Dedifferentiated amniotic fluid mesenchymal stem cell (primary cell): ENCODE measurements around the gene ABI3.

Experiments used
- DNase-seq: peaks from one replicate; pipeline ENCODE4 v3.0.0-alpha.2; 2016; ENCODE audit errors: extremely low spot score

ABI3 gene

GRCh38 chr17:49225554-49226236 is 15.2 kb downstream of the ABI3 start:
- DNase-seq: no peak

GRCh38 chr17:49226771-49227435 is 16.4 kb downstream of the ABI3 start:
- DNase-seq: no peak

GRCh38 chr17:49227436-49228261 is 17.1 kb downstream of the ABI3 start:
- peak; percentile 56 for DNase-seq

GRCh38 chr17:49229076-49229804 is 18.7 kb downstream of the ABI3 start:
- DNase-seq: no peak

- no peak for DNase-seq
Observed at GRCh38 chr17:49229805-49230600, 19.5 kb downstream of the ABI3 start.

- peak; percentile 63 for DNase-seq
Observed at GRCh38 chr17:49230636-49231562, 20.4 kb downstream of the ABI3 start, which contains the start of gene PHOSPHO1. Gene PHOSPHO1, minus strand, starts transcription at chr17:49230787. Its CDS starts 4,096 bp downstream, at chr17:49226691.

- no peak for DNase-seq
Observed at GRCh38 chr17:49231563-49231894, 21.0 kb downstream of the ABI3 start.

GRCh38 chr17:49234509-49235080 is 24.1 kb downstream of the ABI3 start:
- DNase-seq: no peak

GRCh38 chr17:49235896-49236295 is 25.4 kb downstream of the ABI3 start:
- no peak for DNase-seq

GRCh38 chr17:49239963-49240362 is 29.5 kb downstream of the ABI3 start:
- DNase-seq: no peak

- DNase-seq: no peak
Observed at GRCh38 chr17:49240619-49241018, 30.1 kb downstream of the ABI3 start.

GRCh38 chr17:49241040-49241439 is 30.5 kb downstream of the ABI3 start:
- no peak for DNase-seq

GRCh38 chr17:49241692-49242397 is 31.3 kb downstream of the ABI3 start:
- DNase-seq: no peak

GRCh38 chr17:49242813-49243212 is 32.3 kb downstream of the ABI3 start:
- no peak for DNase-seq

GRCh38 chr17:49244839-49245238 is 34.3 kb downstream of the ABI3 start:
- DNase-seq: no peak

- no peak for DNase-seq
Observed at GRCh38 chr17:49247944-49248343, 37.4 kb downstream of the ABI3 start.

- peak; percentile 31 for DNase-seq
Observed at GRCh38 chr17:49249292-49249794, 38.8 kb downstream of the ABI3 start.

GRCh38 chr17:49249890-49250522 is 39.5 kb downstream of the ABI3 start:
- DNase-seq: no peak
